Measurements from ENCODE around the gene CENPW.

- TF ChIP-seq RAD21 (conservative IDR thresholded peaks at IDR 0.05 in 1 of 2, IDR thresholded peaks at IDR 0.05 in 1 of 2) (no peak), CEBPB (IDR thresholded peaks at IDR 0.05) (no peak), EP300 (IDR thresholded peaks at IDR 0.05) (no peak), CTCF (IDR thresholded peaks at IDR 0.05) (no peak), POLR2A (IDR thresholded peaks at IDR 0.05; ENCODE audit: low read length) (no peak), MAZ (IDR thresholded peaks at IDR 0.05; ENCODE audit: borderline replicate concordance, low read depth, low read length) (no peak), EHMT2 (IDR thresholded peaks at IDR 0.05; ENCODE audit: low read depth) (no peak)
These were observed 12.0 kb downstream of the CENPW start for GRCh38 chr6:126351960-126352359.
